ENCODE measurements around the gene SRMS. TPM values are rescaled to one million over a fixed set of nuclear protein-coding genes. Genes with fewer than 3 reads are reported as not detected.

Gene SRMS
- total RNA-seq, 1 experiment from 2014 or later, result 0.22 TPM

DNA sequence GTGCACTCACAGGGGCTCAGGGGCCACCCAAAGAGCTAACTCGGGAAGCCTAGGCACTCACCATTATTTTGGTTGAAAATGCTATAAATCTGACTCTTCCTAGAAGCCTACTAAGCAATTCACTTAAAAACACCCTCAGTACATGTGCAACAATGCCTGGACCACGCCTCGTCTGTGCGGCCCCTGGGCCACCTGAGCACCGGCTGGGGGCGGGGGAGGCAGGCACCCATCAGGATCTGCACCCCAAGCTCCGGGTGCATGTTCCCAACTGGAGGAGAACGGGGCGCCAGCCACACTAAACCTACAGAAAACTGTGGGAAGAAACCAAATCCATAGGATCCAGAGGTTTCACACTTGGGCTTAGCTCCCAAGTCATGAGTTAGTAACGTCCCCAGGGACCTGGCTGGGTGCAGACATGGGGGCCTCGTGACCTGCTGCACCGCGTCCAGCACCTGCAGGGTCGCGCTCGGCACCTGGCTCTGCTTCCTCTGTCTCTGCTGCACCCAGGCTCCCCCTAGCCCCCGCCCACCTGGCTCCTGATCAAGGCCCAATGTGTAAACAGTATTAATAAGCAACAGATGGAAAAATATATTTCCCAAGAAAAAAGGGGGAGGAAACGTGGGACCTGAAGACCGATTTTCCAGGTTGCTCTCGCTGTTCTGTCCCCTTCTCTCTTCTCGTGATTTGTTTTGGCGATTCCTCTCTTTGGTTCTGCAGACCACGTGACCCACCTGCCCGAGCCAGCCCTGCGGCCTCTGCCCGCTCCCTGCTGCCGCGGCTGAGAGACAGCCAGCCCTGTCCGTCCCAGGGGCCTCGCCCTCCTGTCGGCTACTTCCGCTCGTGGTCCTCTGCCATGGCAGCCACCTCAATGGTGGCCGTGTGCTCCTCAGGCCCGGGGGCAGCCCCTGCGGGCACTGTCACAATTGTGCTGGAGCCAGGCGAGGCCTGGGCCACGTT is 42.0 kb upstream of the SRMS start:
- Histone ChIP-seq H3K27ac (ENCODE audit: low read length) (no peak overlapping the region), H3K79me2 (ENCODE audit: low read length) (no peaks in the 10 kb centered on the region), H3K4me2 (ENCODE audit: low read length) (no peak overlapping the region), H2AFZ (ENCODE audit: low read length) (no peak overlapping the region), H3F3A (ENCODE audit: low read length, unreplicated experiment) (no peaks in the 10 kb centered on the region), H3K4me3 (ENCODE audit: low read length) (no peak overlapping the region), H3K9ac (ENCODE audit: low read length) (no peak overlapping the region), H3K36me3 (ENCODE audit: low read depth, low read length) (no peaks in the 10 kb centered on the region; the same call in none of the 2 replicates), H3K9me3 (ENCODE audit: low read length) (no peaks in the 10 kb centered on the region), H3K27me3 (ENCODE audit: low read length) (no peaks in the 10 kb centered on the region), H3K9me2 (replicated peaks; ENCODE audit: low read length) (no peaks in the 10 kb centered on the region), H4K20me1 (ENCODE audit: low read length) (no peaks in the 10 kb centered on the region), H3K4me1 (ENCODE audit: insufficient read depth, low read length) (no peaks in the 10 kb centered on the region)
- no TSS peak for BruUV-seq (replicated peaks)
- DNase-seq, result no peak
- no peak for ATAC-seq
- TF ChIP-seq EZH2phosphoT487 (IDR thresholded peaks at IDR 0.05; ENCODE audit: borderline replicate concordance, low read length) (no peak), CTCF (conservative IDR thresholded peaks at IDR 0.05; ENCODE audit: low read depth, low read length) (no peak), EZH2 (IDR thresholded peaks at IDR 0.05; ENCODE audit: low read length, unreplicated experiment) (no peak)
- intact Hi-C loops (cut with micrococcal nuclease), result no loop called here
- POLR2A ChIA-PET (ENCODE audit: unreplicated experiment), result no interaction called here
- CTCF ChIA-PET, result no interaction called here

DNA sequence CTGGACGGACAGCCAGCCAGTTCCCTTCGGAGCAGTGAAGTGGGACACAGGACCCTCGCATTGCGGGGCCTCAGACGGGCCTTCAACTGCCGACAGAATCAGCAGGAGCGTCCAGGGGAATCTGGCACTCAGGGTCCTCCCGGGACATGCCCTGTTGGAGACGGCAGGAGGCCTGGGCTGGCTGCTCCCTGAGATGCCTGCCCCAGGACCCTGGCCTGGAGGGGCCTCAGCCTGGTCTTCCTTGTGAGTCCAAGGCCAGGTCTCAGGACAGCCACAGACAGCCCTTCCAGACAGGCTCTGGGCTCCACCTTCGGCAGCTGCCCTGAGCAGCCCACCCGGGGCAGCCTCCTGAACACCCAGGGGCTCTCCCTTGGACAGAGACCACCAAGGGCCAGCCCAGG is 41.1 kb upstream of the SRMS start:
- H3K9me3 ChIP-seq (ENCODE audit: low read length), result no peaks in the 10 kb centered on the region
- H3K4me3 ChIP-seq (ENCODE audit: low read length), result no peak overlapping the region
- no peaks in the 10 kb centered on the region; the same call in none of the 2 replicates for H3K36me3 ChIP-seq (ENCODE audit: low read depth, low read length)
- H3K9ac ChIP-seq (ENCODE audit: low read length), result no peak overlapping the region
- H3K79me2 ChIP-seq (ENCODE audit: low read length), result no peaks in the 10 kb centered on the region
- no peaks in the 10 kb centered on the region for H3K9me2 ChIP-seq (replicated peaks; ENCODE audit: low read length)
- H3K4me2 ChIP-seq (ENCODE audit: low read length), result no peak overlapping the region
- ATAC-seq (no peak), DNase-seq (no peak)
- no peaks in the 10 kb centered on the region for H3K27me3 ChIP-seq (ENCODE audit: low read length)
- no peaks in the 10 kb centered on the region for H3F3A ChIP-seq (ENCODE audit: low read length, unreplicated experiment)
- no peak overlapping the region for H2AFZ ChIP-seq (ENCODE audit: low read length)
- no peaks in the 10 kb centered on the region for H4K20me1 ChIP-seq (ENCODE audit: low read length)
- no peak for TF ChIP-seq CTCF (conservative IDR thresholded peaks at IDR 0.05; ENCODE audit: low read depth, low read length)
- TF ChIP-seq EZH2 (IDR thresholded peaks at IDR 0.05; ENCODE audit: low read length, unreplicated experiment), result no peak
- TF ChIP-seq EZH2phosphoT487 (IDR thresholded peaks at IDR 0.05; ENCODE audit: borderline replicate concordance, low read length), result no peak
- BruUV-seq (replicated peaks), result no TSS peak
- no peaks in the 10 kb centered on the region for H3K4me1 ChIP-seq (ENCODE audit: insufficient read depth, low read length)
- POLR2A ChIA-PET (ENCODE audit: unreplicated experiment), result no interaction called here
- CTCF ChIA-PET, result no interaction called here
- no peak overlapping the region for H3K27ac ChIP-seq (ENCODE audit: low read length)
- intact Hi-C loops (cut with micrococcal nuclease), result no loop called here

Measured in PC-3 (cell line).